NCI-H1092 treated with DMSO at 0.1 percent for 48 hours (cell line): ENCODE data around the gene DACT3.

ENCODE experiments used
- DNase-seq: peaks from one replicate; lab custom pipeline; 2025; lab: John Stamatoyannopoulos, UW

DACT3 gene

GRCh38 chr19:46665072-46665471 lies 4.1 kb upstream of the DACT3 start:
- DNase-seq, result no peak

GRCh38 chr19:46661735-46662592 lies 982 bp upstream of the DACT3 start:
- peak; percentile 72 for DNase-seq

GRCh38 chr19:46660551-46661019 lies 397 bp downstream of the DACT3 start:
- no peak for DNase-seq

- DNase-seq, result no peak
These were observed 919 bp downstream of the DACT3 start for GRCh38 chr19:46660008-46660517.

GRCh38 chr19:46659151-46660007 lies 1.6 kb downstream of the DACT3 start:
- DNase-seq, result no peak

- DNase-seq, result no peak
These were observed 4.4 kb downstream of the DACT3 start for GRCh38 chr19:46656541-46656940.

GRCh38 chr19:46654621-46655152 lies 6.3 kb downstream of the DACT3 start:
- no peak for DNase-seq

- DNase-seq, result no peak
These were observed 10.5 kb downstream of the DACT3 start for GRCh38 chr19:46650445-46650844.

- no peak for DNase-seq
These were observed 11.7 kb downstream of the DACT3 start for GRCh38 chr19:46648961-46649960.

GRCh38 chr19:46648060-46648960 lies 12.7 kb downstream of the DACT3 start:
- DNase-seq, result no peak

- DNase-seq, result no peak
These were observed 14.6 kb downstream of the DACT3 start for GRCh38 chr19:46646402-46646801.

- no peak for DNase-seq
These were observed 16.3 kb downstream of the DACT3 start for GRCh38 chr19:46644720-46645119.

- DNase-seq, result no peak
These were observed 20.3 kb downstream of the DACT3 start for GRCh38 chr19:46640656-46641055.

GRCh38 chr19:46639358-46640182 lies 21.4 kb downstream of the DACT3 start:
- DNase-seq, result no peak

- no peak for DNase-seq
These were observed 23.8 kb downstream of the DACT3 start for GRCh38 chr19:46637224-46637623.

- DNase-seq, result no peak
These were observed 24.8 kb downstream of the DACT3 start, which contains the start of gene GNG8 for GRCh38 chr19:46635920-46636761. Gene GNG8, minus strand, starts transcription at chr19:46636202. Its CDS starts 1,520 bp downstream, at chr19:46634682.

GRCh38 chr19:46634656-46635218 lies 26.2 kb downstream of the DACT3 start:
- DNase-seq, result no peak
